Epithelial cell of prostate (primary cell): ENCODE results near the gene CBARP.
A peak's percentile ranks its signal among the peaks of the same experiment; 100 is the strongest.

Experiments
- DNase-seq: peaks from one replicate; pipeline ENCODE4 v3.0.0-alpha.2; 2011; ENCODE audit warnings: low read depth, low spot score
- H3K27ac ChIP-seq: fragments of 450-650 bp; 2 replicates; pipeline ENCODE4 v1.5.1; 2017; ENCODE audit warnings: mild to moderate bottlenecking

Gene CBARP

GRCh38 chr19:1276628-1277022 is 38.8 kb upstream of the CBARP start:
- H3K27ac ChIP-seq: peak overlapping the region; percentile 92
- no peak for DNase-seq

- DNase-seq: no peak
- peak overlapping the region; percentile 92 for H3K27ac ChIP-seq
Measured at GRCh38 chr19:1275976-1276627, 38.3 kb upstream of the CBARP start.

GRCh38 chr19:1275260-1275975 is 37.6 kb upstream of the CBARP start, which contains the start of gene FAM174C:
TSS of gene FAM174C (plus strand) at chr19:1275530. CDS start at chr19:1275550, 20 bp downstream.
- DNase-seq: peak; percentile 93
- peak within 1 kb of the TSS; percentile 92 for H3K27ac ChIP-seq

- H3K27ac ChIP-seq: peak overlapping the region; percentile 92
- DNase-seq: no peak
Measured at GRCh38 chr19:1274852-1275259, 37.1 kb upstream of the CBARP start.

- no peak for DNase-seq
- H3K27ac ChIP-seq: peak overlapping the region; percentile 92
Measured at GRCh38 chr19:1274081-1274851, 36.5 kb upstream of the CBARP start.

GRCh38 chr19:1273263-1274041 is 35.6 kb upstream of the CBARP start:
- DNase-seq: no peak
- peak overlapping the region; percentile 92 for H3K27ac ChIP-seq

GRCh38 chr19:1272423-1273262 is 34.8 kb upstream of the CBARP start:
- peak overlapping the region; percentile 99 for H3K27ac ChIP-seq
- no peak for DNase-seq

GRCh38 chr19:1271528-1272422 is 34.0 kb upstream of the CBARP start:
- no peak for DNase-seq
- peak overlapping the region; percentile 99 for H3K27ac ChIP-seq

GRCh38 chr19:1270854-1271527 is 33.2 kb upstream of the CBARP start:
- peak overlapping the region; percentile 99 for H3K27ac ChIP-seq
- DNase-seq: no peak

- H3K27ac ChIP-seq: peak overlapping the region; percentile 99
- DNase-seq: no peak
Measured at GRCh38 chr19:1270213-1270853, 32.5 kb upstream of the CBARP start.

GRCh38 chr19:1269478-1270212 is 31.8 kb upstream of the CBARP start:
- peak overlapping the region; percentile 99 for H3K27ac ChIP-seq
- DNase-seq: no peak

GRCh38 chr19:1269065-1269477 is 31.3 kb upstream of the CBARP start, which contains the start of gene CIRBP:
TSS of gene CIRBP (plus strand) at chr19:1269332. CDS start at chr19:1270934, 1,602 bp downstream.
- peak within 1 kb of the TSS; percentile 99 for H3K27ac ChIP-seq
- peak; percentile 90 for DNase-seq

GRCh38 chr19:1268226-1269064 is 30.6 kb upstream of the CBARP start:
- peak overlapping the region; percentile 99 for H3K27ac ChIP-seq
- no peak for DNase-seq

- peak overlapping the region; percentile 99 for H3K27ac ChIP-seq
- DNase-seq: no peak
Measured at GRCh38 chr19:1267477-1268225, 29.8 kb upstream of the CBARP start.

- peak overlapping the region; percentile 99 for H3K27ac ChIP-seq
- no peak for DNase-seq
Measured at GRCh38 chr19:1266916-1267476, 29.2 kb upstream of the CBARP start.
